MM.1S (cell line): Measurements from ENCODE around the gene COPZ1.

Experiments used
- CTCF ChIP-seq: fragments of 300-600 bp; sonication (generic); IDR thresholded peaks from 2 replicates; pipeline ENCODE4 v1.5.1; 2016; ENCODE audit warnings: antibody characterized with exemption, low read length, mixed read lengths
- EZH2 ChIP-seq: fragments of 300-600 bp; sonication (generic); optimal IDR thresholded peaks from 2 replicates; pipeline ENCODE3; 2017; ENCODE audit warnings: low read depth, mild to moderate bottlenecking, antibody characterized with exemption, low read length, mixed read lengths

GRCh38 chr12:54337854-54338650 is 13.1 kb downstream of the COPZ1 start:
- no peak for TF ChIP-seq CTCF
- TF ChIP-seq EZH2: no peak
